HepG2 (cell line): ENCODE data around the gene IL1R1. TPM values are rescaled to one million over a fixed set of nuclear protein-coding genes. Genes with fewer than 3 reads are reported as not detected.
A peak's percentile ranks its signal among the peaks of the same experiment; 100 is the strongest.

Source experiments
- CEBPB ChIP-seq: IDR thresholded peaks from 2 replicates; pipeline ENCODE4 v1.6.1; 2011; ENCODE audit warnings: low read depth, low read length, improper control_type of control experiment, borderline replicate concordance
- CHD2 ChIP-seq: IDR thresholded peaks from 2 replicates; pipeline ENCODE4 v1.6.1; 2011; ENCODE audit warnings: low read depth, low read length, improper control_type of control experiment
- DNMT1 ChIP-seq: sonication (generic); formaldehyde crosslinking; IDR thresholded peaks from 2 replicates; pipeline ENCODE4 v1.5.1; 2020; ENCODE audit warnings: mild to moderate bottlenecking, missing genetic modification reagents
- DR1 ChIP-seq: sonication (generic); formaldehyde crosslinking; IDR thresholded peaks from 2 replicates; pipeline ENCODE4 v1.8.0; 2021; ENCODE audit warnings: mild to moderate bottlenecking, missing genetic modification reagents, inconsistent platforms
- GMEB2 ChIP-seq: IDR thresholded peaks from 2 replicates; pipeline ENCODE4 v1.6.1; 2016; ENCODE audit warnings: missing biosample characterization, missing genetic modification reagents, low read depth
- GPBP1L1 ChIP-seq: sonication (generic); formaldehyde crosslinking; IDR thresholded peaks from 2 replicates; pipeline ENCODE4 v1.5.0; 2020; ENCODE audit warnings: mild to moderate bottlenecking, missing genetic modification reagents
- GPN1 ChIP-seq: sonication (generic); formaldehyde crosslinking; IDR thresholded peaks from 2 replicates; pipeline ENCODE4 v1.5.1; 2020; ENCODE audit warnings: missing genetic modification reagents, borderline replicate concordance
- HIVEP1 ChIP-seq: sonication (generic); formaldehyde crosslinking; IDR thresholded peaks from 2 replicates; pipeline ENCODE4 v1.4.0; 2020; ENCODE audit warnings: mild to moderate bottlenecking, missing genetic modification reagents
- HNRNPH1 ChIP-seq: fragments of 200-400 bp; formaldehyde crosslinking; optimal IDR thresholded peaks from 2 replicates; pipeline ENCODE3; 2017; ENCODE audit warnings: mild to moderate bottlenecking, low read depth, low read length
- HNRNPK ChIP-seq: fragments of 200-400 bp; formaldehyde crosslinking; IDR thresholded peaks from 2 replicates; pipeline ENCODE4 v1.6.1; 2018; ENCODE audit warnings: low read length, low read depth, moderate library complexity, mild to moderate bottlenecking; ENCODE audit not compliant: poor library complexity, severe bottlenecking
- HOXA9 ChIP-seq: sonication (generic); formaldehyde crosslinking; IDR thresholded peaks from 2 replicates; pipeline ENCODE4 v1.8.1; 2022; ENCODE audit warnings: missing genetic modification reagents, mild to moderate bottlenecking, moderate library complexity, borderline replicate concordance
- KDM1A ChIP-seq: IDR thresholded peaks from 2 replicates; pipeline ENCODE4 v1.6.1; 2016; ENCODE audit warnings: missing compliant biosample characterization
- MAFG ChIP-seq: sonication (generic); formaldehyde crosslinking; IDR thresholded peaks from 2 replicates; pipeline ENCODE4 v1.5.1; 2020; ENCODE audit warnings: mild to moderate bottlenecking, missing genetic modification reagents
- MXD1 ChIP-seq: sonication (generic); formaldehyde crosslinking; IDR thresholded peaks from 2 replicates; pipeline ENCODE4 v1.4.0; 2020; ENCODE audit warnings: mild to moderate bottlenecking, missing genetic modification reagents
- NPAS2 ChIP-seq: sonication (generic); formaldehyde crosslinking; IDR thresholded peaks from 2 replicates; pipeline ENCODE4 v1.8.0; 2022; ENCODE audit warnings: mild to moderate bottlenecking, missing genetic modification reagents, borderline replicate concordance
- PITX1 ChIP-seq: sonication (generic); formaldehyde crosslinking; IDR thresholded peaks from 2 replicates; pipeline ENCODE4 v1.5.1; 2020; ENCODE audit warnings: mild to moderate bottlenecking, missing genetic modification reagents
- RELA ChIP-seq: sonication (generic); formaldehyde crosslinking; IDR thresholded peaks from 2 replicates; pipeline ENCODE4 v1.4.0; 2020; ENCODE audit warnings: missing genetic modification reagents
- RNF2 ChIP-seq: fragments of 450-650 bp; conservative IDR thresholded peaks from 2 replicates; pipeline ENCODE4 v1.6.1; 2016; ENCODE audit warnings: low read depth
- SMARCC2 ChIP-seq: fragments of 450-650 bp; IDR thresholded peaks from 2 replicates; pipeline ENCODE4 v1.6.1; 2017; ENCODE audit warnings: antibody characterized with exemption, mild to moderate bottlenecking
- SP1 ChIP-seq, 2 experiments: fragments of 450-650 bp in 1 of 2; sonication (generic) in 1 of 2; formaldehyde crosslinking in 1 of 2; IDR thresholded peaks; 2 replicates each; pipeline versions ENCODE4 v1.4.0 to v1.6.1; 2016 to 2020; ENCODE audit warnings: missing genetic modification reagents in 1 of 2
- SRSF1 ChIP-seq: fragments of 200-400 bp; formaldehyde crosslinking; optimal IDR thresholded peaks from 2 replicates; pipeline ENCODE3; 2017; ENCODE audit warnings: mild to moderate bottlenecking, low read depth, low read length, moderate library complexity
- ZNF468 ChIP-seq: sonication (generic); formaldehyde crosslinking; IDR thresholded peaks from 2 replicates; pipeline ENCODE4 v1.8.0; 2022; ENCODE audit warnings: mild to moderate bottlenecking, moderate library complexity, missing genetic modification reagents
- ZNF557 ChIP-seq: sonication (generic); formaldehyde crosslinking; IDR thresholded peaks from 2 replicates; pipeline ENCODE4 v1.4.0; 2020; ENCODE audit warnings: missing genetic modification reagents
- ZNF709 ChIP-seq: sonication (generic); formaldehyde crosslinking; IDR thresholded peaks from 2 replicates; pipeline ENCODE4 v1.5.0; 2020; ENCODE audit warnings: mild to moderate bottlenecking, missing genetic modification reagents
- ZNF766 ChIP-seq: sonication (generic); formaldehyde crosslinking; IDR thresholded peaks from 2 replicates; pipeline ENCODE4 v1.5.0; 2020; ENCODE audit warnings: missing genetic modification reagents, borderline replicate concordance
- ZNF841 ChIP-seq: sonication (generic); formaldehyde crosslinking; IDR thresholded peaks from 2 replicates; pipeline ENCODE4 v1.8.1; 2023; ENCODE audit warnings: missing genetic modification reagents, borderline replicate concordance
- polyA plus RNA-seq, 8 experiments: library from polyadenylated mRNA; depleted of rRNA in 3 of 8; stranded (reverse) in 7 of 8; unstranded in 1 of 8; fragments of >200 nt; fragmentation: Illumina TruSeq in 4 of 8; extraction: Trizol in 4 of 8; gene quantifications; 2 replicates each; pipeline versions ENCODE4 v1.2.1 to v1.2.3, GENCODE V29; 2011 to 2016; ENCODE audit warnings: low read depth in 4 of 8, missing spikeins in 1 of 8, mixed read lengths in 1 of 8; ENCODE audit not compliant: insufficient read depth in 1 of 8
- total RNA-seq, 5 experiments: library from RNA; depleted of rRNA; stranded (reverse); fragments of >200 nt; fragmentation: Illumina TruSeq; extraction: Trizol; gene quantifications; 2 replicates each; pipeline ENCODE4 v1.2.3, GENCODE V29; 2016; ENCODE audit warnings: low read depth in 1 of 5

IL1R1 gene
- total and polyA plus RNA-seq, 2 of the 13 experiments (the other 11 are each of a cell fraction or from before 2014, with no cell fraction given) = 38.0 to 93.1 TPM

GRCh38 chr2:102155703-102156515 lies 13.4 kb downstream of the IL1R1 start (continued):
- TF ChIP-seq HOXA9 (peak; percentile 64; the same call in 1 of the 2 replicates), SMARCC2 (0 out of 2 replicates have a peak, but pooled peaks have one; percentile 59), ZNF841 (CRISPR knock-in tag) (0 out of 2 replicates have a peak, but pooled peaks have one; percentile 71), DNMT1 (CRISPR knock-in tag) (no peak), SRSF1 (no peak), GMEB2 (no peak), DR1 (CRISPR knock-in tag) (no peak), KDM1A (CRISPR knock-in tag) (no peak; the same call in none of the 2 replicates), MAFG (CRISPR knock-in tag) (no peak), HIVEP1 (CRISPR knock-in tag) (no peak), RELA (CRISPR knock-in tag) (no peak), MXD1 (CRISPR knock-in tag) (no peak), SP1 (IDR thresholded peaks at IDR 0.05) (no peak), SP1 (CRISPR knock-in tag; IDR thresholded peaks at IDR 0.05) (no peak), CHD2 (no peak), PITX1 (CRISPR knock-in tag) (peak; percentile 91; the same call in 1 of the 2 replicates), GPN1 (CRISPR knock-in tag) (no peak), GPBP1L1 (CRISPR knock-in tag) (no peak), ZNF766 (peak; percentile 76; the same call in 1 of the 2 replicates), ZNF468 (CRISPR knock-in tag) (no peak), RNF2 (no peak), HNRNPH1 (no peak), ZNF557 (CRISPR knock-in tag) (no peak), HNRNPK (peak; percentile 53), NPAS2 (no peak), CEBPB (peak; percentile 99), ZNF709 (CRISPR knock-in tag) (peak; percentile 68; the same call in 1 of the 2 replicates)
